ENCODE data around the gene OPCML.

The OPCML gene

DNA sequence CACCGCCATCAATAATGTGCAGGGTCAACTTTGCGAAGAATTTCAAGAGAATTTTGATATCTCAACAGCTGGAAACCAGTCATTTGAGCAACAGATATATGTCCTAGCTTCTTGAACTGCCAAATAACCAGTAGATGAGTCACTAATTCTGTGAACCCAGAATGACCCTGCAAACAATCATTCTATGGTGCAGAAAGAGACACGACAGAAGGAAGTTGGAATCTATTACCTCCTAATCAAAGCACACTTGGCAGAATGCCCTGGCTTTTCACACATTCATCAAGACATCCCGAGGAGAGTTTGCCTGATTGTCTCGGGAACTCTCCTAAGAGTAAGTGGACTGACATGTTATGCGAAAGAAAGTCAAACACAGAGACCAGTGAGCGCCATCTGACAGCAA lies 621.1 kb downstream of the OPCML start:
- peak; percentile 32 for DNase-seq

DNA sequence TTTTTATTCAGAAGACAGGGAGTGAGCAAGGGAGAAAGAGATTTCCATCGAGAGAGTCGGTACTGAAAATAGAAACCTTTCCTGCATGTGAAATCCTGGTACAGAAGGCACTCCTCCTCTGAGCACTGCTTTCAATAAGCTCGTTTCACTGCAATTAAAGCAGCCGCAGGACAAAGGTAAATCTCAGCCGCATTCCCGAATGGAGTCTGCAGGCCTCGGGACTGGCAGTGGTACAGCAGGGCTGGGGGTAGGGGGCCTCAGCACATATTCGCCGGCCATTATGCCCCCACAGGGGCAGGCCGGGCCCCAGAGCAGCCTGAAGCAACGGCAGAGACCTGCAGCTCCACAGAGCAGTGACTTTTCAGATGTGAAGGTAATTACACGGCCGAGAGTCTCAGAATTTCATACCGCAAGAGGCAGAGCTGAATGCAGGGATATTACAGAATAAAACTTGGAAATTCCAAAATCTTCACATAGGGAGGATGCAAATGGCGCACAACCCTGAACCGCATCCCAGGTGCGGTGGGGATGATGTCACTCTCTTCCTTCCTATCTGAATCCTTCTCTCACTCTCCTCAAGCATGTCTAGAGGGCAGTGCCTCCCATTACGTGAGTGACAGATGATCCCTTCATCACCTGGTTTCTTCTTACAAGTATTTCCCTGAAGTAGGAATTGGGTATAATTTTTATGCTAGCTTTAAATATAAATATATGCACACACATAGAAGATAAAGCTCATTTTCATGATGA lies 622.1 kb downstream of the OPCML start:
- no peak for DNase-seq

DNA sequence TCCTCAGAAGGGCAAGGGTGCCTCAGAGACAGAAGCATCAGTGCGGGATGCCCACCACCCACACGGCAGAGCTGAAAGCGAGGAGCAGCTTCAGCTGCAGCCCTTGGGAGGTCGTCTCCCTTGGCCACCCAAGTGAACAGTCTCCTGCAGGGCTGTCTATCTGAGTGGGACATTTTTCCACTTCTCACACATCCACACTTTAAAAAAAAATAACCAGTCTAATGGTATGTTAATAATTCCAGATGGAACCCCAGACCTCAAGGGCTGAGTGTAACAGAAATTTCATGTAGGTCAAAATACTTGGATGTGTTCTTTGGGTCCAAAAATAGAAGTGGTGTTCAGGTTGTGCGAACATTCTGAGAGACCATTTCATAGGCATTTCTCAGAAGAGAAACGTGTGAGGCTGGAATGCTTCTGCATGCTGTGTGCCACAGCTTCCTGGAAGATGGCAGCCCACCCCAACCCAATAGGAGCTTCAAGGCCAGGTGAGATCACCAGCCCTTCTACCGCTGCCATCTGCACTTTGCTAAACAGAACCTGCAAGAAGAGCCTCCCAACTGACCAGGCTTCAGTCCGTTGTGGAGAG lies 623.2 kb downstream of the OPCML start:
- DNase-seq, result no peak

DNA sequence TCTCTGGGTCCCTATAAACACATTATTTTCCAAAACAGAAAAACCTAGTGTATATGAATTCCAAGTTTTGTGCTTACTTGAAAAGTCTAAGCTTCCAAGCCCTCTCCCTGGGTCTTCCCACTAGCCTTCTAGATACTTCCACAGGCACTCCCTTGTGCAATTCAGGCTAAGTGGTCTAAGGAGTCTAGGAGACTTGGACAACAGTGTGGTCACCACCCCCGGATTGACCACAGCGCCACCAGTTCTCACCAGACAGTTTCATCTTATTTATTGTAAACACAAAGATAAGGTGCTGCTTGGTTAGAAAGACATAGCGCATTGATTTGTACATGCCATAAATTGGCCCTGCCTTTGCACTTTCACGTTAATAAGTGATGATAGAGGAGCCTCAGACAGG lies 623.9 kb downstream of the OPCML start:
- DNase-seq, result no peak

DNA sequence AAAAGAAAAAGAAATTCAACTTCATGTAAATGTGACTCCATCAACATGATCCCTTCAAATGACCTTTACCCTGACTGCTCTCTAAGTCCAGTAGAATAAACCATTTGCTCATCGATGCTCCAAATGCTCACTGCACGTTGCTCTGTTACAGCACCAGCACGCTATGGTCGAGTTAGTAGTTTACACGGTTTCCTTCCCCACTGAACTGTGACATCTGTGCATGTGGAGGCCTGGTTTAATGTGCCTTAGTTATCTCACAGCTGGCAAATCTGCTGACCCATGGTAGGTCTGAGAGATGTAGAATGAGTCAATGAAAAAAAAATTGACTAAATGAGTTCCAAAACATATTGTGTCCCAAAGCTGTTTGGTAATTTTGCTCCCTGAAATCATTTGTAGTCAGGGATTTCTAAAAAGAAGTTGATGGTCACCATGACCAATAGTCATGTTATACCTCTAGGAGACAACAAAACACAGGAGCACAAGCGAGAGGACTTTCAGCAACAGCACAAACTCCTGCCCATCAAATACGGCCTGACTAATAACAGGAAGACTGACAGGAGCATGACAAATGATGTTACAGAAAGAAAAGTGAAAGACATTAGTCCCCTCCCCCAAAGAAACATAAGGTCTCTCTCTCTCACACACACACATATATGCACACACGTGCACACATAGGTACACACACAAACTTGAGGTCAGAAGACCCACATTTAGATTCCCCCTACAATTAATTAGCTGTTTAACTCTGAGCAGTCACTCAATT lies 624.5 kb downstream of the OPCML start:
- no peak for DNase-seq

DNA sequence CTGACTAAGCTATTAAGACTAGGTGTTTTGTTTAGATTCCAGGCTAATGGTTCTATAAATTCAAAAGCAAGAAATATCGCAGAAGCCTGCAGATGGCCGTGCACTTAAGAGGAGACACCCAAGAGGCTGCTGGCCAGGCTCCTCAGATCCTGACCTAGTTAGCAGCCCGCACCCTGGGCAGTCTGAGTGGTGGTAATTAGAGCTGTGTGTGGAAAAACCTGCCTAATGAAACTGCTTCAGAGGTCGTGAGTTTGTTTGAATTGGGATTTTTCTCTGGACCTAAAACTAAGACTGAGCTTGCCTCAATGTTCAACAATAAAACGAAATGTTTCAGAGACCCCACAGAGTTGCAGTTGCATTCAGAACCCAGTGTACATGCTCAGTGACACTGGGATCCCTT lies 627.7 kb downstream of the OPCML start:
- DNase-seq, result no peak

DNA sequence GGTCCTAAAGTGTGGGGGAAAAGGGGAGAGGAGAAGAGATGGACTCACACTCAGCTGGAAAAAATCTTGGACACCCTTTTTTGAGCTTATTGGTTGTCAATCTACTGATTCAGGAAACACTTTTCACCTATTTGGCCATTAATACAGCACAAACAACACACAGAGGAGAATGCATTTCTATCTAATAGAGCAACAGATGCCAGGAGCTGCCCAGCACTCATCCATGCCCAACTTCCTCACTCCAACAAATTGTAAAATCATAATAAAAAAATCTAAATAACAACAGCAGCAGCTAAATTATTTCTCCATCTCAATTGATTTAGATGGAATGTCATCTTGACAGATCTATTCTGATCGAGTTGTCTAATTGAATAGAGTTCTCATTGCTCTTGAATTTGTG lies 628.2 kb downstream of the OPCML start:
- DNase-seq, result no peak

DNA sequence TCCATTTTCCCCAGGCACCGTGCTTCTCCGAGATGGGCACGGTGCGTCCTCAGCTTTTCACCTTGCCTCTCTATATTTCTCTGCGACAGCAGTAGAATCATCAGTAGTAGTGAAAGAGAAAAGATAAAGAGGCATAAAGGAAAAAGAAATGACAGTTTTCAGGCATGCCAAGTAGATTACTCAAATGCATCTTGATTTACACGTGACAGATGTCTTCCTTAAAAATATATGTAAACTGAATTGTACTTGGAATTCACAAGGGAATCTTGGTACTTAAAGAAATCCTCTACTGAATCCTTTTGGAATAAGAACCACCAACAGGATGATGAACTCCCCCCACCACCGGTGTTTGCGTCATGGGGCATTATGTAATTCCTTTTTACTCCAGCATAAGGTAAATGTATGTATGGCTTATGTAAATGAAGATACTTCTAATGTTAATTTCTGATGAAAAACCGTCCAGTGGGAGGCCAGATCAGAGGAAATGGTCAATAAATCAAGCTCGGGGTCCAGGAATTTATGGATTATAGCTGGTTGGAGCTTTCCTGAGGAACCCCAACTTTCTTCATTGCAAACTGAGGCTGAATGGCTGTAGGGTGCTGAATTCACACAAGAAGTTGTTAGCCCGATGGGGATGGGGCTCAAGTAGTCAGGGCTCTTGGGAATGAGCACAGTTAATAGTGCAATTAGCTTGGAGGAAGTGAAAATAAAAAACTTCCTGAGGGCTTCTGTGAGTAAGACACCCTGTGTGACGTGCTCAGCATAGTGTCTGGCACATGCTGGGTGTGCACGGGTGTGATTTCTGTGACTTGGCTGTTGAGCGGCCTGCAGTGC lies 630.4 kb downstream of the OPCML start:
- no peak for DNase-seq

DNA sequence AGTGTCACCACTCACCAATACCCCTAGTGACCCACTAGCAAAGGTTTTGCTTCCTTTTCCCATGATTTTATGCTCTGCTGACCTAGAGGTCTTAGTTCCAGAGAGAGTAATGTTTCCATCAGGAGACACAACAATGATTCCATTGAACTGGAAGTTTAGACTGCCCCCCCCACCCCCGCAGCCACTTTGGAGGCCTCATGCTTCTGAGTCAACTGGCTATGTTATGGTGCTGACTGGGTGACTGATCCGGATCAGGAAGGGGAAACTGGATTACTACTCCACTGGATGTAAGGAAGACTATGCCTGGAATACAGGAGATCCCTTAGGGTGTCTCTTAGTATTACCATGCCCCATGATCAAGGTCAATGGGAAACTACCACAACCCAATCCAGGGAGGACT lies 633.6 kb downstream of the OPCML start:
- no peak for DNase-seq

DNA sequence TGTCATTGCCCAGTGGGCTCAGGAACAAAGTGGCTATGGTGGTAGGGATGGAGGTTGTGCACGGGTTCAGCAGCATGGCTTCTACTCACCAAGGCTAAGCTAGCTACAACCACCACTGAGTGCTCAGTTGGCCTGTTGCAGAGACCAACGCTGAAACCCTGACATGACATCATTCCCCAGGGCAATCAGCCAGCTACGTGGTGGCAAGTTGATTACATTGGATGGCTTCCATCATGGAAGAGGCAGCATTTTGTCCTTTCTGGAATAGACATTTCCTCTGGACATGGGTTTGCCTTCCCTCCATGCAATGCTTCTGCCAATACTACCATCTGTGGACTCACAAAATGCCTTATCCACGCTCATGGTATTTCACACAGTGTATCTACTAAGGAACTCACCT lies 634.3 kb downstream of the OPCML start:
- no peak for DNase-seq

DNA sequence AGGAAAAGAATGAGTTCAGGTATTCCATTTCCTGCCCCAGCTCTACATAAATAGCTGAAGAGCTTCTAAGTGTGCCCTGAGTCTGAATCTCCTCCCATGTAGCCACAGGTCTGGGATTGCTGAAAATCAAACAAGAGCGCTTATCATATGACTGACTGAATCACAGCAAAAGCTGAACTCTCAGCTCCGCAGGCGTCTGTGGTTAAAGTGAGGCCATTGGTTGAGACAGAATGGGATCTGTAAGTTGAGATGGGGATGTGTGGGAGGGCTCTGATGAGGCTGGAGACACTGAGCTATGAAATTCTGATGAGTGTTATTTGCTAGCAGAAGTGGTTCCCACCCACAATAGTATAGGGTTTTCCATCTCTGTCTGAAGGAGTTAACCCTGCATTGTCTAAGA lies 637.0 kb downstream of the OPCML start:
- DNase-seq, result no peak

DNA sequence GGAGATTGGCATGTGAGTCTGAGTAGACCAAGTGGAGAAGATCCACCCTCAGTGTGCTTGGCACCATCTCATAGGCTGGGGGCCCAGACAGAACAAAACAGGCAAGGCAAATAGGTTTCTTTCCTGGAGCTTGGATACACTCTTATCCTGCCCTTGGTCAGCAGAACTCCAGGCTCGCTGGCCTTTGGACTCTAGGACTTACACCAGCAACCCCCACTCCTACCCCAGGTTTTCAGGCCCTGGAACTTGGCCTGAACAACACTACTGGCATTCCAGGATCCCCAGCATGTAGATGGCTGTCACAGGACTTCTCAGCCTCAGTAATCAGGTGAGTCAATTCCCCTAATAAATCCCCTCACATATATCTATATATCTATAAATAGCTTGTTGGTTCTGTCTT lies 637.7 kb downstream of the OPCML start:
- no peak for DNase-seq

DNA sequence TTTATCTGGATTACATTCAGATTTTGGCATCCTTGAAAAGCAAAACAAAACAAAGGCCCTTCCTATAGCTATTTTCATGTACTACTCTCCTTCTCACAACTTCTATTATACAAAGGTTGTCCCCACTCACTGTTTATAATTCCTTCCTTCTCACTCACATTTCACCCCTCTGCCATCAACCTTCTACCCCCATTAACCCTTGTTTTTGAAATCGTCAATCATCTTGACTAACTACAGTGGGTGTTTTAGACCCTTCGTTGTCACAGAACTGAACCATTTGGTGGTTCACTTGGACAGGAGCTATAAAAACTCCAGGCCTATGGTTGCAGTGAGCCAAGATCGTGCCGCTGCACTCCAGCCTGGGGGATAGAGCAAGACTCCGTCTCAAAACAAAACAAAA lies 639.4 kb downstream of the OPCML start:
- DNase-seq, result no peak

DNA sequence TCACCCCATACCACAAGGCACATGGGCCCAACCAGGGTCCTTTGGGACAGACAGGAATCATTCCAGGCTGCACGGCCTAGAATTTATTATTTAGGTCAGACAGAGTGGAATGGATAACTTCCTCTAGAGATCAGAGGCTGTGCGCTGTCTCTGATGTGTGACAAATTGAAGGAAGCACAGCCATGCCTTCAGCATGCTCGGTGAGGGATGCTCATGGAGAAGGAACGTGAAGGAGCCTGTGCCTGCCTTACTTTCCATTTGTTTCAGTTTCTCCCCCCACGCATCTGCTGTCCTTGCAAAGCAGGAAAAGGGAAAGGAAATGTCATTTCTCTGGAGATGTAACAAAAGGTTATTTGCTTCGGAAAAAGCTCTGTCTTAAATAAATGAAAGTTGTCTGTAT lies 644.1 kb downstream of the OPCML start:
- no peak for DNase-seq

DNA sequence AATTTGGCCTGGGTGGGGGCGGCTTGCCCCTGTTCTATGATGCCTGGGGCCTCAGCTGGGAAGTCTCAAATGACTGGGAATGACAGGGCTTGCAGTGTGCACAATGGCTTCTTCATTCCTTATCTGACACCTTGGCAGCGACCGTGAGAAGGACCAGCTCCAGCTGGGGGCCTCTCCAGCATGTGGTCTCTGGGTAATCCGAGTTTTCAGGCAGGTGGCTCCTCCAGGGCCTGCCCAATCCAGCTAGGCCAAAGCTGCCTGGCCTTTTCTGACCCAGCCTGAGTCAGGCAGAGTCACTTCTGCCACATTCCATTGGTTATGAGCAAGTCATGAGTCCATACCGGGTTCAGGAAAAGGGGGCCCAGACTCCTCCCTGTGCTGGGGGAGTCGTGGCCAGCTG lies 646.0 kb downstream of the OPCML start:
- DNase-seq, result no peak

DNA sequence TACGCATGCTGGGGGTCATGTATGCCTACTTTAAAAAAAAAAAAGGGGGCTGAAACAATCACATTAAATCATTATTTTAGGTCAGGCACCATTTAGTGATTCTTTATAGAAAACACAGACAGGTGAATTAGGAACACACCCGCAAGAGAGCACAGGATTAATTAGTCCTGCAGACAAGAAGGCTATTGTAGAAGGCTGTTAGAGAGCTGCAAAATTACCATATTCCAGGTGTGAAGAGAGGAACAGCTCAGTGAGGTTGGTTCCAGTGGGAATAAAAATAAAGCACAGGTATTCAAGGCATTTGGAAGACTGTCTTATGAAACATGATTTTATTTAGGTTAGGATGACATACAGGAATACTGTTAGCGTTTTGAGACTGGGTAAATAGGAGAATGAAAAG lies 649.1 kb downstream of the OPCML start:
- DNase-seq, result no peak

DNA sequence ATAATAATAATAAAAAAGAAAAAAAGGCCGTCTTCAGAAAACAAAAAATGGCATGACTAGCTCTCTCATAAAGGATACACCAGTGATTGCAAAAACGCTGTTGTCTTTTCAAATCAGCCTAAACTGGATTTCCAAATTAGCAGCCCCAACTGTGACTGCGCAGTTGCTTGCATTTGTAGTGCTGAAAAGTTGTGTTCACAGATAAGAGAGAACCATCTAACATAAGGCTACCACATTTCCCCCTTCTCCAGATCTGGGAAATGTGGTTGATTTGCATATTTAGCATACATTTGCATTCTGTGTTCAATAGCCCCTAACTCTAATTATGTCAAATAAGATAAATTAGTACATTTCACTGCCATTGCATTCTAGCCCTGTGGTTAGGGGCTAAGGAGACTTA lies 650.7 kb downstream of the OPCML start:
- DNase-seq, result no peak

DNA sequence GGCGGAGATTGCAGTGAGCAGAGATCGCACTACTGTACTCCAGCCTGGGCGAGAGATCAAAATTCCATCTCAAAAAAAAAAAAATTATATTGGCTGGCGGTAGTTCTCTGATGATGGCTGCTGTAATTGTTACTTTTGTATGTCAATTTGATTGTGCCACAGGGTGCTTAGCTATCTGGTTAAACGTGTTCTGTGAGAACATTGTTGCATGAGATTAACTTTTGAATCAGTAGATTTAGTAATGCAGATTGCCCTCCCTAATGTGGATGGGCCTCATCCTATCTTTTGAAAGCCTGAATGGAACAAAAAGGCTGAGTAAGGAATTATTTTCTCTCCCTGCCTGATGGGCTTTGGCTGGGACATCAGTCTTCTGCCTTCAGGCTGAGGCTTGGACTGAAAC lies 654.2 kb downstream of the OPCML start:
- DNase-seq, result no peak

DNA sequence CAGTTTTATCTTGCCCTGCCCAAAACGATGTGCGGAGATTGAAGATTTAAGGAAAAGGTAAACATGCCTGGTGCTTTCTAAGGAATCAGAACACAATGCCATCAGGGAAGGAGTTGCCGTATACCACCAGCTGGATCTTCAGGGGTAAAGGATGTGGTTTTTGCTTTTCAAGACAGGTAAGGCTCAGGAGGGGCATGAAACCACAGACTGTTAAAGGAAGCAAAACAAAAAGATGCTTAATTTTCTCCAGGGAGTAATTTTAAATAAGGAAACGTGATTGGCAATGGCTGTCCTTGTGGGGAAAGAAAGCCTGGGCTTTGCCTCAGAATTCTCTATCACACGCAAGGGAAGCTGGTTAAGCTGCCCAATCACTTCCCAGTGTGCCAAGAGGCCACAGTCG lies 655.6 kb downstream of the OPCML start:
- no peak for DNase-seq

DNA sequence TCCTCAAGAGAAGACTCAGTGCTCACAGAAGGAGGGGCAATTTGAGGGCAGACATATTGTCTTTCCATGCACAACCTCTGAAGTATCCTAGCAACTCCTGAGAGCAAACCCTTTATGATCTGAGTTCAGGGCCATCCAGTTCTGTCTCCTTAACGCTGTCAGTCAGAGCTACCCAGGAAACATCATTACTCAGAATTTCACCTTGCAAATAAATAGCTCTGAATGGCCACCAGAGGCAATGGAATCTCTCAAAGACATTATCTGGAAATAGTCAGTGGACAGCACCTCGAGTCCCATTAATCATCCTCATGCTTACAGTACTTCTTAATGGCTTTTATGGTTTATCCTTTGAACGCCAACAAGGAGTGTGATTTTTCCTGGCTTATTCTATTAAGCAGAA lies 656.1 kb downstream of the OPCML start:
- no peak for DNase-seq

DNA sequence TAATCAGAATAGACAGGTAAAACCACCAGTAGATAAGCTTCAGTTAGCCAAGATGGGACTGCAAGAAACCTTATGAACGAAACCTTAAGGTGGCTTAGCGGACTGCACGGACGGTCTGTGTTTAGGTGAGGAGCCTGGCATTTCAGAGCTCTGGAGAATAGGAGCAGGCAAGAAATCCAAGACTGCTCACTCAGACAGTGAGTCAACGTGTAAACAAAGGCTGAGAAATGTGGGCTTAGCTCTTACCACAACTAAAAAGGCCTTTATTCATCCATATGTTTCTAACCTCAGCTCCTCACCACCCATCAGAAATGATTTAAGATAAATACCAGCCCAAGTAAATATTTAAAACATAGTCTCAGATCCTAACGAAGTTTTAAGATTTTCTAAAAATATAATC lies 657.7 kb downstream of the OPCML start:
- no peak for DNase-seq

DNA sequence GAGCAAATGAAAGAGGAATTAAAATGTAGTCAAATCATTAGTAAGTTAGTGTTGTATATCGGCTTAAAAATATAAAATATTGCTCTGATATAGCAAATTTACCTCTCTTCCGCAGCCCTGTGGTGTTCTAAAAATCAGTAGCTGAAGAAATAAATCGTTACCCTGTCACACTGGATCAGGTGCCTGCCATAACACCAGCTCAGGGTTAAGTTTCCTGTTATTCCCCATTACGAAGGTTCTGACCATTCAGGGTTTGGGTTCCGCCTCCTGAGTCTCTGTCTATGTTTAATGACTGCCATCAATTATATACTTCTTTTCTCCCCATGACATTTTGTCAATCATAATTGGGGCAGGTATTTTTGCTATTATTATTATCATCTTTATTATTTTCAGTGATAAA lies 658.5 kb downstream of the OPCML start:
- no peak for DNase-seq

DNA sequence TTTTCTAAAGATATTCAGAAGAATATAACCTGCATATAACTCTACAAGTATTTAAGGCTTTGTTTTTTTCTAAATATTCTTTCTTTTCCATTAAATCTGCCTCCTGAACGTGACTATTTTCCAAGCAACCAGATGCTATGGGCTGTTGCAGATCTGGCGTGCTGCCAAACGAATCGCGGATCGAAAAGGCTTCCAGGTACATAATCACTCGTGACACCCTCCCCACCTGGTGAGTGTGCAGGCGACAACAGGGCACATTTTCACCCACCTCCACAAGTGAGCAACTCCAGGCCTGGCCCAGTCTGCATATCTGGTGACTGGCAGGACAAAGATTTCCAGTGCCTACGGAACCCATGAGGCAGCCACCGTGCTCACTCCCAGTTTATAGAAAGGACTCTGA lies 660.1 kb downstream of the OPCML start:
- peak; percentile 2 for DNase-seq
